Activated CD4-positive, alpha-beta memory T cell treated with anti-CD3 and anti-CD28 coated beads for 36 hours (primary cell): ENCODE measurements around the gene PACS1. TPM values are rescaled to one million over a fixed set of nuclear protein-coding genes. Genes with fewer than 3 reads are reported as not detected.
"Not testable (repeated sequence)": the region's sequence is repeated elsewhere in the genome, so short reads cannot be mapped to it uniquely, and the experiment has no call there.

Experiments
- CTCF ChIA-PET: fragments of 350-600 bp; sonication (Branson Sonifier 250); formaldehyde crosslinking; loops from one replicate; lab custom pipeline; 2021; ENCODE audit warnings: antibody characterized with exemption, inconsistent platforms; lab: Charles Lee
- POLR2A ChIA-PET: fragments of 350-600 bp; sonication (Branson Sonifier 250); formaldehyde crosslinking; loops from one replicate; lab custom pipeline; 2021; ENCODE audit warnings: antibody characterized with exemption; lab: Charles Lee
- DNase-seq: peaks from one replicate; pipeline ENCODE4 v3.0.0-alpha.2; 2020
- H3K27ac Mint-ChIP-seq: one replicate; pipeline ENCODE4 v1.8.0; 2021; ENCODE audit warnings: mixed read lengths
- H3K27me3 Mint-ChIP-seq: one replicate; pipeline ENCODE4 v1.8.0; 2021; ENCODE audit warnings: mixed read lengths
- H3K36me3 Mint-ChIP-seq: one replicate; pipeline ENCODE4 v1.8.0; 2021; ENCODE audit warnings: mixed read lengths
- H3K4me1 Mint-ChIP-seq: one replicate; pipeline ENCODE4 v1.8.0; 2021; ENCODE audit warnings: low read depth, mixed read lengths
- H3K4me3 Mint-ChIP-seq: one replicate; pipeline ENCODE4 v1.8.0; 2021; ENCODE audit warnings: mild to moderate bottlenecking, mixed read lengths
- H3K9me3 Mint-ChIP-seq: one replicate; pipeline ENCODE4 v1.8.0; 2021; ENCODE audit warnings: mixed read lengths
- intact Hi-C: fragments of 100-400 bp; cut with micrococcal nuclease; formaldehyde crosslinking; loops from one replicate; pipeline ENCODE4 v1.15.1; 2023
- total RNA-seq, 2 experiments: library from RNA; stranded (reverse); gene quantifications; one replicate each; pipeline ENCODE4 v1.2.3, GENCODE V29; 2021

Gene PACS1
- 10 to 100 TPM; 82.0 to 84.1 TPM for total RNA-seq

- H3K36me3 Mint-ChIP-seq: peaks cover 66% of the 10 kb centered on the region
Measured at GRCh38 chr11:66069715-66070603, at the start of gene PACS1. Gene PACS1 (plus strand): TSS chr11:66070272. CDS start chr11:66070487, 215 bp downstream.

GRCh38 chr11:66020618-66021357, 49.3 kb upstream of the PACS1 start:
- H3K4me1 Mint-ChIP-seq: peaks cover 22% of the 10 kb centered on the region
- peaks cover 6% of the 10 kb centered on the region for H3K27me3 Mint-ChIP-seq
- H3K9me3 Mint-ChIP-seq: no peaks in the 10 kb centered on the region
- H3K4me3 Mint-ChIP-seq: no peak overlapping the region
- ChIA-PET CTCF (interaction anchor here (1.8 to 2.2 kb wide), 2 partner anchors 136 to 309 kb away, joined by 6 to 11 read pairs; partner anchors contain the start of gene KAT5), POLR2A (no interaction called here)
- intact Hi-C loops: no loop called here
- H3K27ac Mint-ChIP-seq: no peak overlapping the region
- no peaks in the 10 kb centered on the region for H3K36me3 Mint-ChIP-seq
- peak; percentile 56 for DNase-seq

More at GRCh38 chr11:66069715-66070603, at the start of gene PACS1:
- ChIA-PET POLR2A (interaction anchor here (0.8 to 4.1 kb wide), 9 partner anchors 9 to 67 kb away, joined by 3 to 32 read pairs (median 4); partner anchors contain the start of genes BANF1 and SF3B2), CTCF (interaction anchor here (0.6 to 5.9 kb wide), 18 partner anchors 10 to 342 kb away, joined by 3 to 101 read pairs (median 4); partner anchors contain the start of genes MUS81 and SF3B2)
- DNase-seq: peak; percentile 85
- no peaks in the 10 kb centered on the region for H3K9me3 Mint-ChIP-seq
- no peaks in the 10 kb centered on the region for H3K27me3 Mint-ChIP-seq
- intact Hi-C loops: loop anchor here (1.0 to 5.0 kb wide), 4 partner anchors 10 to 57 kb away; partner anchors contain the start of gene SF3B2
- peaks cover 62% of the 10 kb centered on the region for H3K4me1 Mint-ChIP-seq
- peak within 1 kb of the TSS; percentile 97 for H3K4me3 Mint-ChIP-seq
- peak within 1 kb of the TSS; percentile 96 for H3K27ac Mint-ChIP-seq

- Mint-ChIP-seq H3K4me3 (peak overlapping the region; percentile 6), H3K4me1 (peaks cover 17% of the 10 kb centered on the region), H3K36me3 (no peaks in the 10 kb centered on the region), H3K27ac (no peak overlapping the region), H3K9me3 (no peaks in the 10 kb centered on the region), H3K27me3 (peaks cover 6% of the 10 kb centered on the region)
- DNase-seq: peak; percentile 85
- ChIA-PET POLR2A (interaction anchor here (1.0 to 1.4 kb wide), 2 partner anchors 311 to 384 kb away, joined by 3 read pairs; no protein-coding TSS in a partner anchor), CTCF (interaction anchor here (0.6 to 2.6 kb wide), 47 partner anchors 8 to 574 kb away, joined by 3 to 36 read pairs (median 3); partner anchors contain the start of genes AP5B1, BANF1, CCDC85B and CFL1)
- intact Hi-C loops: loop anchor here (1.0 kb wide), 1 partner anchor 33 kb away; no protein-coding TSS in a partner anchor
Measured at GRCh38 chr11:66022401-66023185, 47.5 kb upstream of the PACS1 start.

- ChIA-PET CTCF (interaction anchor here (0.8 to 2.6 kb wide), 20 partner anchors 11 to 574 kb away, joined by 3 to 36 read pairs (median 6); partner anchors contain the start of genes BANF1, CST6, KAT5 and SF3B2), POLR2A (interaction anchor here (1.4 kb wide), 1 partner anchor 312 kb away, joined by 3 read pairs; no protein-coding TSS in a partner anchor)
- DNase-seq, intact Hi-C loops, H3K27ac Mint-ChIP-seq, H3K9me3 Mint-ChIP-seq, H3K36me3 Mint-ChIP-seq, H3K4me3 Mint-ChIP-seq, H3K27me3 Mint-ChIP-seq: not testable (repeated sequence)
- peaks cover 15% of the 10 kb centered on the region for H3K4me1 Mint-ChIP-seq
Measured at GRCh38 chr11:66023186-66023440, 47.0 kb upstream of the PACS1 start.

GRCh38 chr11:66026017-66026529, 44.0 kb upstream of the PACS1 start, which contains the start of gene CATSPER1:
Gene CATSPER1 (minus strand): TSS chr11:66026479. CDS start chr11:66026379, 100 bp downstream.
- Mint-ChIP-seq H3K4me1 (peaks cover 11% of the 10 kb centered on the region), H3K9me3 (no peaks in the 10 kb centered on the region), H3K4me3 (no peak within 1 kb of the TSS), H3K27ac (no peak within 1 kb of the TSS), H3K27me3 (peaks cover 6% of the 10 kb centered on the region), H3K36me3 (no peaks in the 10 kb centered on the region)
- ChIA-PET CTCF (interaction anchor here (0.8 to 1.1 kb wide), 2 partner anchors 14 to 19 kb away, joined by 3 read pairs; no protein-coding TSS in a partner anchor), POLR2A (interaction anchor here (0.6 kb wide), 1 partner anchor 114 kb away, joined by 3 read pairs; no protein-coding TSS in a partner anchor)
- intact Hi-C loops: no loop called here
- no peak for DNase-seq

- CTCF ChIA-PET: interaction anchor here (0.6 kb wide), 1 partner anchor 12 kb away, joined by 3 read pairs; no protein-coding TSS in a partner anchor
- no peak for DNase-seq
- intact Hi-C loops: no loop called here
- Mint-ChIP-seq H3K4me3 (no peak overlapping the region), H3K36me3 (no peaks in the 10 kb centered on the region), H3K27me3 (no peaks in the 10 kb centered on the region), H3K9me3 (no peaks in the 10 kb centered on the region), H3K4me1 (no peaks in the 10 kb centered on the region), H3K27ac (no peak overlapping the region)
- POLR2A ChIA-PET: no interaction called here
Measured at GRCh38 chr11:66032957-66033735, 36.9 kb upstream of the PACS1 start.

- no peak overlapping the region for H3K4me3 Mint-ChIP-seq
- H3K36me3 Mint-ChIP-seq: no peaks in the 10 kb centered on the region
- no peaks in the 10 kb centered on the region for H3K4me1 Mint-ChIP-seq
- intact Hi-C loops: no loop called here
- no peak overlapping the region for H3K27ac Mint-ChIP-seq
- H3K9me3 Mint-ChIP-seq: no peaks in the 10 kb centered on the region
- DNase-seq: no peak
- ChIA-PET POLR2A (no interaction called here), CTCF (interaction anchor here (1.3 to 2.1 kb wide), 4 partner anchors 9 to 147 kb away, joined by 3 to 12 read pairs (median 6); partner anchors contain the start of gene FIBP)
- peaks cover 2% of the 10 kb centered on the region for H3K27me3 Mint-ChIP-seq
Measured at GRCh38 chr11:66035653-66036333, 34.3 kb upstream of the PACS1 start.

GRCh38 chr11:66036334-66036710, 33.8 kb upstream of the PACS1 start:
- H3K4me1 Mint-ChIP-seq: no peaks in the 10 kb centered on the region
- peaks cover 2% of the 10 kb centered on the region for H3K27me3 Mint-ChIP-seq
- no peak for DNase-seq
- CTCF ChIA-PET: interaction anchor here (1.3 to 2.1 kb wide), 4 partner anchors 9 to 148 kb away, joined by 3 to 12 read pairs (median 6); partner anchors contain the start of gene FIBP
- intact Hi-C loops: no loop called here
- H3K9me3 Mint-ChIP-seq: no peaks in the 10 kb centered on the region
- no peaks in the 10 kb centered on the region for H3K36me3 Mint-ChIP-seq
- H3K4me3 Mint-ChIP-seq: no peak overlapping the region
- POLR2A ChIA-PET: no interaction called here
- no peak overlapping the region for H3K27ac Mint-ChIP-seq

GRCh38 chr11:66037327-66037726, 32.7 kb upstream of the PACS1 start:
- Mint-ChIP-seq H3K36me3 (no peaks in the 10 kb centered on the region), H3K4me1 (no peaks in the 10 kb centered on the region), H3K27ac (no peak overlapping the region), H3K4me3 (no peak overlapping the region), H3K27me3 (peaks cover 2% of the 10 kb centered on the region), H3K9me3 (no peaks in the 10 kb centered on the region)
- intact Hi-C loops: no loop called here
- no peak for DNase-seq
- POLR2A ChIA-PET: no interaction called here
- CTCF ChIA-PET: interaction anchor here (1.7 to 2.1 kb wide), 2 partner anchors 8 to 15 kb away, joined by 9 to 12 read pairs; no protein-coding TSS in a partner anchor

GRCh38 chr11:66039765-66040164, 30.3 kb upstream of the PACS1 start:
- Mint-ChIP-seq H3K9me3 (no peaks in the 10 kb centered on the region), H3K36me3 (no peaks in the 10 kb centered on the region), H3K4me3 (no peak overlapping the region), H3K27ac (no peak overlapping the region), H3K4me1 (peaks cover 4% of the 10 kb centered on the region), H3K27me3 (peaks cover 2% of the 10 kb centered on the region)
- DNase-seq: no peak
- intact Hi-C loops: no loop called here
- CTCF ChIA-PET: no interaction called here
- POLR2A ChIA-PET: no interaction called here
